ENCODE data around the gene PRR16. TPM values are rescaled to one million over a fixed set of nuclear protein-coding genes. Genes with fewer than 3 reads are reported as not detected.

The PRR16 gene
- total and polyA plus RNA-seq, 2 of the 13 experiments (the other 11 are each of a cell fraction or from before 2014, with no cell fraction given), result not detected

GRCh38 chr5:120677481-120677880 lies 213.4 kb downstream of the PRR16 start:
- Histone ChIP-seq H2AFZ (ENCODE audit: low read length) (no peak overlapping the region), H3K4me1 (ENCODE audit: insufficient read depth, low read length) (no peaks in the 10 kb centered on the region), H4K20me1 (ENCODE audit: insufficient read depth, low read length) (no peaks in the 10 kb centered on the region), H3K9ac (ENCODE audit: insufficient read depth, low read depth, low read length) (no peak overlapping the region), H3K27me3 (ENCODE audit: control insufficient read depth in 1 of 2, insufficient read depth in 2 of 2, low read length in 2 of 2) (no peaks in the 10 kb centered on the region), H3K36me3 (replicated peaks in 1 of 2; ENCODE audit: control insufficient read depth in 1 of 2, insufficient read depth in 2 of 2, low read length in 2 of 2) (no peaks in the 10 kb centered on the region), H3K79me2 (ENCODE audit: insufficient read depth, low read length) (no peaks in the 10 kb centered on the region), H3K4me3 (replicated peaks in 1 of 3; ENCODE audit: insufficient read depth in 1 of 3, low read depth in 2 of 3, low read length in 3 of 3) (no peak overlapping the region), H3K27ac (ENCODE audit: extremely low read length, insufficient read depth, low read length) (no peak overlapping the region), H3K9me3 (ENCODE audit: low read length) (no peaks in the 10 kb centered on the region), H3K4me2 (ENCODE audit: low read depth, low read length) (no peak overlapping the region)
- POLR2A ChIA-PET, result no interaction called here
- CTCF ChIA-PET (ENCODE audit: low intra/inter-chr PET ratio, low total read pairs), result no interaction called here
- FAIRE-seq (no peak), DNase-seq (ENCODE audit: low spot score) (no peak), ATAC-seq (no peak)
- no TSS peak for BruUV-seq (replicated peaks)
- intact Hi-C loops (cut with micrococcal nuclease; ENCODE audit: unreplicated experiment), result no loop called here
- in situ Hi-C loops (cut with HindIII; ENCODE audit: extremely low pct_ligation_motif_present, low pct_unique_long_range_greater_than_20kb), result no loop called here
- TF ChIP-seq TAF15 (IDR thresholded peaks at IDR 0.05; ENCODE audit: low read depth, low read length, poor library complexity, severe bottlenecking) (no peak), ZBTB1 (CRISPR knock-in tag; IDR thresholded peaks at IDR 0.05; ENCODE audit: borderline replicate concordance) (no peak), ZBTB26 (CRISPR knock-in tag; IDR thresholded peaks at IDR 0.05; ENCODE audit: borderline replicate concordance) (no peak), ZNF225 (CRISPR knock-in tag; IDR thresholded peaks at IDR 0.05) (no peak), HCFC1 (IDR thresholded peaks at IDR 0.05; ENCODE audit: low read depth, low read length) (no peak), ZNF747 (CRISPR knock-in tag; IDR thresholded peaks at IDR 0.05; ENCODE audit: borderline replicate concordance) (no peak), JARID2 (CRISPR knock-in tag; IDR thresholded peaks at IDR 0.05; ENCODE audit: insufficient replicate concordance) (no peak), ZNF30 (CRISPR knock-in tag; IDR thresholded peaks at IDR 0.05) (no peak), SNAPC2 (CRISPR knock-in tag; IDR thresholded peaks at IDR 0.05) (no peak), HMG20A (CRISPR knock-in tag; IDR thresholded peaks at IDR 0.05; ENCODE audit: borderline replicate concordance) (no peak), ZBTB37 (CRISPR knock-in tag; IDR thresholded peaks at IDR 0.05) (no peak), FOXA1 (IDR thresholded peaks at IDR 0.05) (no peak), FOXA1 (CRISPR knock-in tag; IDR thresholded peaks at IDR 0.05) (no peak), ZNF746 (CRISPR knock-in tag; IDR thresholded peaks at IDR 0.05) (no peak), ZNF230 (CRISPR knock-in tag; IDR thresholded peaks at IDR 0.05) (no peak)
- TF ChIP-seq, protein P1, sequence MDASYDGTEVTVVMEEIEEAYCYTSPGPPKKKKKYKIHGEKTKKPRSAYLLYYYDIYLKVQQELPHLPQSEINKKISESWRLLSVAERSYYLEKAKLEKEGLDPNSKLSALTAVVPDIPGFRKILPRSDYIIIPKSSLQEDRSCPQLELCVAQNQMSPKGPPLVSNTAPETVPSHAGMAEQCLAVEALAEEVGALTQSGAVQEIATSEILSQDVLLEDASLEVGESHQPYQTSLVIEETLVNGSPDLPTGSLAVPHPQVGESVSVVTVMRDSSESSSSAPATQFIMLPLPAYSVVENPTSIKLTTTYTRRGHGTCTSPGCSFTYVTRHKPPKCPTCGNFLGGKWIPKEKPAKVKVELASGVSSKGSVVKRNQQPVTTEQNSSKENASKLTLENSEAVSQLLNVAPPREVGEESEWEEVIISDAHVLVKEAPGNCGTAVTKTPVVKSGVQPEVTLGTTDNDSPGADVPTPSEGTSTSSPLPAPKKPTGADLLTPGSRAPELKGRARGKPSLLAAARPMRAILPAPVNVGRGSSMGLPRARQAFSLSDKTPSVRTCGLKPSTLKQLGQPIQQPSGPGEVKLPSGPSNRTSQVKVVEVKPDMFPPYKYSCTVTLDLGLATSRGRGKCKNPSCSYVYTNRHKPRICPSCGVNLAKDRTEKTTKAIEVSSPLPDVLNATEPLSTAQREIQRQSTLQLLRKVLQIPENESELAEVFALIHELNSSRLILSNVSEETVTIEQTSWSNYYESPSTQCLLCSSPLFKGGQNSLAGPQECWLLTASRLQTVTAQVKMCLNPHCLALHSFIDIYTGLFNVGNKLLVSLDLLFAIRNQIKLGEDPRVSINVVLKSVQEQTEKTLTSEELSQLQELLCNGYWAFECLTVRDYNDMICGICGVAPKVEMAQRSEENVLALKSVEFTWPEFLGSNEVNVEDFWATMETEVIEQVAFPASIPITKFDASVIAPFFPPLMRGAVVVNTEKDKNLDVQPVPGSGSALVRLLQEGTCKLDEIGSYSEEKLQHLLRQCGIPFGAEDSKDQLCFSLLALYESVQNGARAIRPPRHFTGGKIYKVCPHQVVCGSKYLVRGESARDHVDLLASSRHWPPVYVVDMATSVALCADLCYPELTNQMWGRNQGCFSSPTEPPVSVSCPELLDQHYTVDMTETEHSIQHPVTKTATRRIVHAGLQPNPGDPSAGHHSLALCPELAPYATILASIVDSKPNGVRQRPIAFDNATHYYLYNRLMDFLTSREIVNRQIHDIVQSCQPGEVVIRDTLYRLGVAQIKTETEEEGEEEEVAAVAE (CRISPR knock-in tag; IDR thresholded peaks at IDR 0.05; ENCODE audit: borderline replicate concordance), result no peak
